HL-60 (cell line): ENCODE results near the gene DNAJB1.

Experiments used
- DNase-seq, 2 experiments: peaks; one replicate each; pipeline ENCODE4 v3.0.0-alpha.2; 2010 to 2020; ENCODE audit warnings: low read depth in 1 of 2, low spot score in 1 of 2
- H3K27ac ChIP-seq: fragments of 250-450 bp; sonication (Bioruptor Pico); replicated peaks from 2 replicates; pipeline ENCODE4 v1.5.1; 2020; ENCODE audit warnings: mild to moderate bottlenecking, moderate library complexity
- H3K27me3 ChIP-seq: fragments of 250-450 bp; sonication (Bioruptor Pico); 2 replicates; pipeline ENCODE4 v1.5.1; 2021; ENCODE audit warnings: mild to moderate bottlenecking, moderate library complexity; ENCODE audit not compliant: insufficient read depth, poor library complexity, severe bottlenecking
- H3K4me3 ChIP-seq: replicated peaks from 2 replicates; pipeline ENCODE4 v1.5.1; 2011; ENCODE audit warnings: mild to moderate bottlenecking, control low read depth, low read length; ENCODE audit not compliant: insufficient read depth
- GABPA ChIP-seq: IDR thresholded peaks from 2 replicates; pipeline ENCODE4 v1.6.1; 2012; ENCODE audit warnings: low read depth
- POLR2AphosphoS5 ChIP-seq: IDR thresholded peaks from 2 replicates; pipeline ENCODE4 v1.6.1; 2012; ENCODE audit warnings: low read depth
- SPI1 ChIP-seq: IDR thresholded peaks from 2 replicates; pipeline ENCODE4 v1.6.1; 2012; ENCODE audit warnings: low read depth, mild to moderate bottlenecking, borderline replicate concordance
- TF ChIP-seq, protein P1 (sequence below): IDR thresholded peaks from 2 replicates; pipeline ENCODE4 v1.6.1; 2012; ENCODE audit warnings: low read depth; ENCODE audit not compliant: insufficient replicate concordance
- TF ChIP-seq, protein P2 (sequence below): IDR thresholded peaks from one replicate; pipeline ENCODE4 v1.5.1; 2011; ENCODE audit warnings: low read length, control low read depth, inconsistent platforms; ENCODE audit not compliant: insufficient read depth

DNAJB1 gene

DNA sequence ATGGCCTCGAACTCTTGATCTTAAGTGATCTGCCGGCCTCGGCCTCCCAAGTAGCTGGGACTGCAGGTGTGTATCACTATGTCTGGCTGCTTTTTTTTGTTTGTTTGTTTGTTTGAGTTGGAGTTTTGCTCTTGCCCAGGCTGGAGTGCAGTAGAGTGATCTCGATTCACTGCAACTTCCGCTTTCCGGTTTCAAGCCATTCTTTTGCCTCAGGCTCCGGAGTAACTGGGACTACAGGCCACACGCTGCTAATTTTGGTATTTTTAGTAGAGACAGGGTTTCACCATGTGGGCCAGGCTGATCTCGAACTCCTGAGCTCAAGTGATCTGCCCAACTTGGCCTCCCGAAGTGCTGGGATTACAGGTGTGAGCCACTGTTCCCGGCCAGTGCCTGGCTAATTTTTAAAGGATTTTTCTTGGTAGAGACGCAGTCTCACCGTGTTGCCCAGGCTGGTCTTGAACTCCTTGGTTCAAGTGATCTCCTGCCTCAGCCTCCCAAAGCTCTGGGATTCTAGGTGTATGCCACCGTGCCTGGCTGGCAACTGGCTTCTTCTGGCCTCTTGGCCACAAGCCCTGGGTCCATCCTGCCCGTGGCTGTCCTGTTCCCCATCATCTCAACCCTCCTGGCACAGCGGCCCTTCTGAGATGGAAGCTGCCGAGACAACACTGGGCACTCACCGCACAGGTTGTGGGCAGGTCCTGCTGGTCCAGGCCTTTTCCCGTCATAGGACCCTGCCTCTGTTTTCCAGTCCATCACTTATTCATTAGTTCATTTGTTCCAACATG lies 22.7 kb upstream of the DNAJB1 start:
- peak in 1 of 2 experiments; percentile 55 for DNase-seq
- Histone ChIP-seq H3K4me3 (no peak overlapping the region), H3K27me3 (no peaks in the 10 kb centered on the region), H3K27ac (peak overlapping the region; percentile 50; the same call in 1 of the 2 replicates)
- TF ChIP-seq SPI1 (peak; percentile 50; the same call in 1 of the 2 replicates), GABPA (no peak)

DNA sequence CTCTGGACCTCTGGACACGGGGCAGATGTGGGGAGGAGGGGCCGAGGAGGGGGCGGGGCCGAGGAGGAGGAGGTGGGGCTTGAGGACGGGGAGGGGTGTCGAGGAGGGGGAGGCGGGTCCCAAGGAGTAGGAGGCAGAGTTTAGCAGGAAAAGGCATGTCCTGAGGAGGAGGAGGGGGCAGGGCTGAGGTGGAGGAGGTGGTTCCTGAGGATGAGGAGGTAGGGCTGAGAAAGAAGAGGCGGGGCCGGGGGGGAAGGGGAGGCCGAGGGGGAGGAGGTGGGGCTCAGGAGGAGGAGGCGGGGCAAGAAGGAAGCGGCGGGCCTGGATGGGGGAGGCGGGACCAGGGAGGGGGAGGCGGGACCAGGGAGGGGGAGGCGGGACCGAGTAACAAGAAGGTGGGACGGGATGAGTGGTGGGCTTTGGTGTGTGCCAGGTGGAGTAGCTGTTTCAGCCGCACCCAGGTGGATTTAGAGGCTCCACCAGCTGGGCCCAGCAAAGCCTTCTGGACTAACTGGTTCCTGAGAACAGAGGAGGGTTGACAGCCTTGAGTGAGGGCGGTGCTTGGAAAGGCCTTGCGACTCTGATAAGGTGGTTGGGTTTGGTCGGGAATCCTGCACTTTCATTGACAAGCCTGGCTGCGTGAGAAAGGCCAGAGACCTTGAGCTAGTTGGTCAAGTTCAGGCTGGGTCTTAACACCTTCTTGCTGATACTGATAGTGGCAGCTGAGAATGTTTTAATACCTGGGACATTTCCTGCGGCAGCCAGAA lies 18.9 kb upstream of the DNAJB1 start:
- H3K4me3 ChIP-seq, result no peak overlapping the region
- no peak overlapping the region for H3K27ac ChIP-seq
- DNase-seq, result no peak

DNA sequence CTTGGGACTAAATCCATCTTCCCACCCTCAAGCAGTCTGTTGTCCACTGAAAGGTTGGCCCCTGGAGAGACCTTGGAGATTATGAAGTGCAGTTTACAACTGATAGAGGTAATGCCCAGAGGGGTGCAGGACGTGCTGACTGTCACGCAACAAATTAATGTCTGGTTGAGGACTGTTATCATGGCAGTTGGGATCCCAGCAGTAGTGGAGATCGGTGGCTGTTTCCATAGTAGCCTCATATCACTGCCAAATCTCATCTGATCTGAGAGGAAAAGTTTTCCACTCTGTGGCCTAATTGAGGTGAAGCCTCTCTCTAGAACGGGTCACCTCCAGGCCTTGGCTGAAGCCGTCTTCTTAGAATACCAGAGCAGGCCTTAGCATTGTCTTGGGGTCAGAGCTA lies 15.3 kb upstream of the DNAJB1 start:
- H3K27ac ChIP-seq, result no peak overlapping the region
- no peaks in the 10 kb centered on the region for H3K27me3 ChIP-seq
- TF ChIP-seq POLR2AphosphoS5 (no peak), GABPA (no peak), SPI1 (no peak)
- TF ChIP-seq, protein P1, sequence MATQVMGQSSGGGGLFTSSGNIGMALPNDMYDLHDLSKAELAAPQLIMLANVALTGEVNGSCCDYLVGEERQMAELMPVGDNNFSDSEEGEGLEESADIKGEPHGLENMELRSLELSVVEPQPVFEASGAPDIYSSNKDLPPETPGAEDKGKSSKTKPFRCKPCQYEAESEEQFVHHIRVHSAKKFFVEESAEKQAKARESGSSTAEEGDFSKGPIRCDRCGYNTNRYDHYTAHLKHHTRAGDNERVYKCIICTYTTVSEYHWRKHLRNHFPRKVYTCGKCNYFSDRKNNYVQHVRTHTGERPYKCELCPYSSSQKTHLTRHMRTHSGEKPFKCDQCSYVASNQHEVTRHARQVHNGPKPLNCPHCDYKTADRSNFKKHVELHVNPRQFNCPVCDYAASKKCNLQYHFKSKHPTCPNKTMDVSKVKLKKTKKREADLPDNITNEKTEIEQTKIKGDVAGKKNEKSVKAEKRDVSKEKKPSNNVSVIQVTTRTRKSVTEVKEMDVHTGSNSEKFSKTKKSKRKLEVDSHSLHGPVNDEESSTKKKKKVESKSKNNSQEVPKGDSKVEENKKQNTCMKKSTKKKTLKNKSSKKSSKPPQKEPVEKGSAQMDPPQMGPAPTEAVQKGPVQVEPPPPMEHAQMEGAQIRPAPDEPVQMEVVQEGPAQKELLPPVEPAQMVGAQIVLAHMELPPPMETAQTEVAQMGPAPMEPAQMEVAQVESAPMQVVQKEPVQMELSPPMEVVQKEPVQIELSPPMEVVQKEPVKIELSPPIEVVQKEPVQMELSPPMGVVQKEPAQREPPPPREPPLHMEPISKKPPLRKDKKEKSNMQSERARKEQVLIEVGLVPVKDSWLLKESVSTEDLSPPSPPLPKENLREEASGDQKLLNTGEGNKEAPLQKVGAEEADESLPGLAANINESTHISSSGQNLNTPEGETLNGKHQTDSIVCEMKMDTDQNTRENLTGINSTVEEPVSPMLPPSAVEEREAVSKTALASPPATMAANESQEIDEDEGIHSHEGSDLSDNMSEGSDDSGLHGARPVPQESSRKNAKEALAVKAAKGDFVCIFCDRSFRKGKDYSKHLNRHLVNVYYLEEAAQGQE, result no peak
- TF ChIP-seq, protein P2, sequence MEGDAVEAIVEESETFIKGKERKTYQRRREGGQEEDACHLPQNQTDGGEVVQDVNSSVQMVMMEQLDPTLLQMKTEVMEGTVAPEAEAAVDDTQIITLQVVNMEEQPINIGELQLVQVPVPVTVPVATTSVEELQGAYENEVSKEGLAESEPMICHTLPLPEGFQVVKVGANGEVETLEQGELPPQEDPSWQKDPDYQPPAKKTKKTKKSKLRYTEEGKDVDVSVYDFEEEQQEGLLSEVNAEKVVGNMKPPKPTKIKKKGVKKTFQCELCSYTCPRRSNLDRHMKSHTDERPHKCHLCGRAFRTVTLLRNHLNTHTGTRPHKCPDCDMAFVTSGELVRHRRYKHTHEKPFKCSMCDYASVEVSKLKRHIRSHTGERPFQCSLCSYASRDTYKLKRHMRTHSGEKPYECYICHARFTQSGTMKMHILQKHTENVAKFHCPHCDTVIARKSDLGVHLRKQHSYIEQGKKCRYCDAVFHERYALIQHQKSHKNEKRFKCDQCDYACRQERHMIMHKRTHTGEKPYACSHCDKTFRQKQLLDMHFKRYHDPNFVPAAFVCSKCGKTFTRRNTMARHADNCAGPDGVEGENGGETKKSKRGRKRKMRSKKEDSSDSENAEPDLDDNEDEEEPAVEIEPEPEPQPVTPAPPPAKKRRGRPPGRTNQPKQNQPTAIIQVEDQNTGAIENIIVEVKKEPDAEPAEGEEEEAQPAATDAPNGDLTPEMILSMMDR, result no peak
- no peak for DNase-seq
- H3K4me3 ChIP-seq, result no peak overlapping the region

More for the DNA sequence above, 18.9 kb upstream of the DNAJB1 start:
- no peaks in the 10 kb centered on the region for H3K27me3 ChIP-seq
- no peak for TF ChIP-seq SPI1
- no peak for TF ChIP-seq GABPA
- TF ChIP-seq, protein P2, result no peak
- TF ChIP-seq, protein P1, result no peak
- no peak for TF ChIP-seq POLR2AphosphoS5

DNA sequence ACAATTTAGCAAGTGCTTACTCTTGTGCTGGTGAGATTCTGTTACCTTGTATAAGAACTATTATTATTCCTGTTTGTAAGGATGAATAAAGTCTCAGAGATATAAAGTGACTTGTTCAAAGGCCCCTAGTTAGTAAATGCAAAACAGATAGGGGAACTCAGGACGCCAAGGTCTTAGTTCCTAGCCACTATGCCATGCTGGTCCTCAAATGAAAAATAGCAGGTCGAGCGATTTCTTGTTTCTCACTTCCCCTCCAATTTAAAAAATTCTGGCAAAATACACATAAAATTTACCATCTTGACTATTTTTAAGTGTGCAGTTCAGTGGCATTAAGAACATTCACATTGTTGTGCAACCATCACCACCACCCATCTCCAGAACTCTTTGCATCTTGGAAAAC lies 12.3 kb upstream of the DNAJB1 start:
- peak overlapping the region; percentile 82 for H3K27ac ChIP-seq
- no peaks in the 10 kb centered on the region for H3K27me3 ChIP-seq
- no peak for DNase-seq
- peak overlapping the region; percentile 77 for H3K4me3 ChIP-seq
- no peak for TF ChIP-seq POLR2AphosphoS5
- peak; percentile 9; the same call in 1 of the 2 replicates for TF ChIP-seq SPI1
- TF ChIP-seq, protein P2, result no peak
- TF ChIP-seq GABPA, result no peak
